AG10803 (cell line): ENCODE data around the gene LKAAEAR1.

Experiments
- DNase-seq: peaks from one replicate; pipeline ENCODE4 v3.0.0; 2010; ENCODE audit warnings: low read depth
- H3K4me3 ChIP-seq: 2 replicates; pipeline ENCODE4 v1.5.1; 2011; ENCODE audit warnings: mild to moderate bottlenecking, low read length, control low read depth
- CTCF ChIP-seq: conservative IDR thresholded peaks from 2 replicates; pipeline ENCODE4 v1.5.1; 2011; ENCODE audit warnings: mild to moderate bottlenecking, low read length, control low read depth, inconsistent platforms

LKAAEAR1 gene

GRCh38 chr20:64049878-64050260 lies 34.3 kb downstream of the LKAAEAR1 start:
- no peak overlapping the region for H3K4me3 ChIP-seq
- TF ChIP-seq CTCF = no peak
- no peak for DNase-seq

DNA sequence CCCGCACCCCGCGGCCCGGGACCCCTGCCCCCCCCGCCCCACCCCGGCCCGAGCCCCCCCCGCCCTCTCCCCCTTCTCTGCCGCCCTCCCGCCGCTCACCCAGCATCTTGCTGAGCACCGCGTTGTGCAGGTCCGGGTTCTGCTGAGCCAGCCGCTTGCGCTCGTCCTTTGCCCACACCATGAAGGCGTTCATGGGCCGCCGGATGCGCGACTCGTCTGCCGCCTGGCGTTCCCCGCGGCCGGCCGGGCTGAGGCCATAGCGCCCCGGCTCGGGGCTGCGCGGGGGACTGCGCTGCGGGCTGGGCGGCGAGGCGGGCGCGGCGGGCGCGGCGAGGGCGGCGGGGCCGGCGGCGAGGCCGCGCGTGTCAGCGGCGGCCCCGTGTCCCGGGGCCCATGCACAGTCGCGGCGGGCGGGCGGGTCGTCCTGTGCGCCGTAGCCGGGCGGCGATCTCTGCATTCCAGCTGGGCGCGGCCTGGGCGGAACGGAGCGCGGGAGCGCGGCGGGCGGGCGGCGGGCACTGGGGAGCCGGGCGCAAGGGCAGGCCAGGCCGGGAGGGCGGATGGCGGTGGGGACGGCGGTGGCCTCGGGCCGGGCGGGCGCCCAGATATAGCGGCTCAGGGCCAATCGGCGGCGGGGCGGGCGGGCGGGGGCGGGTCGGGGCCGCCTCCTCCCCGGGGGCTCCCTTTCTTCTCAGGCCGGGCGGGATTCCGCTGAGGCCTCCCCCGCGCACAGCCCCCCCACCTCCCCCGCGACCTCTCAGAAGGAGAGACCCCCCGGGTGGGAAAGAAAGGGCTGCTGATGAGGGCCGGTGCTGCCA lies 34.9 kb downstream of the LKAAEAR1 start, which contains the start of gene SOX18:
TSS of gene SOX18 (minus strand) at position 580 of the 818 bp plus-strand sequence. CDS start at position 457, 123 bp downstream.
- no peak for TF ChIP-seq CTCF
- DNase-seq = no peak
- H3K4me3 ChIP-seq = no peak within 1 kb of the TSS

- no peak overlapping the region for H3K4me3 ChIP-seq
- DNase-seq = no peak
- no peak for TF ChIP-seq CTCF
Measured at GRCh38 chr20:64048402-64049044, 35.7 kb downstream of the LKAAEAR1 start.

DNA sequence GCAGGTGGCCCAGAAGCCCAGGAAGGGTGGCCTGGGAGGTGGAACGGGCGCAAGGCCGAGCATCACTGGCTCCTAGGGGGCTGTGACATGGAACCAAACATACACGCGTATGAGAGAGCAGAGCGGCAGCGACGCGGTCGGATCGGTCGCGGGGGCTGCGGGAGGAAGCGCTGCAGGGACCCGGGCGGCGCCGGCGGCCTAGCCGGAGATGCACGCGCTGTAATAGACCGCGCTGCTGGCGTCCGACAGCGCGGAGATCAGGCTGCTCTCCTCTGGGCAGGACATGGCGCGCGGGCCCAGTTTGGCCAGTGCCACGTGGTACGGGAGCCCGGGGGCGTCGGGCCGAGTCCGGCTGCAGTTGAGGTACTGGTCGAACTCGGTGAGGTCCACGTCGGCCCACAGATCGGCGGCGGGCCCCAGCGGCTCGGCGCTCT lies 36.2 kb downstream of the LKAAEAR1 start:
- H3K4me3 ChIP-seq = no peak overlapping the region
- no peak for DNase-seq
- TF ChIP-seq CTCF = no peak

- DNase-seq = no peak
- no peak overlapping the region for H3K4me3 ChIP-seq
- TF ChIP-seq CTCF = no peak
Measured at GRCh38 chr20:64047046-64047389, 37.2 kb downstream of the LKAAEAR1 start.

DNA sequence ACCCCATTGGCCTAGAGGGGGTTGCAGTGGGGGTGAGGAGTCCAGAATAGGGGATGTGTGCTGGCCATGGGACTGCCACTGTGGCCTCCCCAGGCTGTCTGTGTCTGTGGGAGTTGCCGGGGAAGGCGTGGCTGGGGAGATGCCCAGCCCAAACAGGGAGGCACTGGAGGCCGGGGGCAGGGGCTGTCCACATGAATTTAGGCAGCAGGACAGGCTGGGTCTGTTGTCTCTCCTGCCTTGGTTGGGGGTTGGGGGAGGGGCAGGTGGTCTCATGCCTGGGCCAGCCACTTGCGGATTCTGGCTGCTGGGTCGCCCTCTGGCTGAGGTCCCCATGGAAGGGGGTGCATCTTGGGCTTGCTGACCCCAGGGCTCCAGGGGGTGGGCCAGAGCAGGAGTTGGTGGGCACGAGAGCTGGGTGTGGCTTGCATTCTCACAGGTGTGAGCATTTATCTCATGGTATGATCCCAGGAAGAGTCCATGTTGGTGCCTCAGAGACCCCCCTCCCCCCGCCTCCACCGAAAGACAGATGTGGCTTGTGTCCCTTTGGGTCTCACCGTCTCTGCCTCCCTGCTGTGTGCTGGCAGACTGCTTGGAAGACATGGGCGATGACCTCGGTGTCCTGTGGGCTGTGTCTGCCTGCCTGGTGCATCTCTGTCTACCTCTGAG lies 38.7 kb downstream of the LKAAEAR1 start:
- H3K4me3 ChIP-seq = no peak overlapping the region
- no peak for TF ChIP-seq CTCF
- DNase-seq = no peak
